Prostate gland (tissue), 2 donors: ENCODE data around the gene FAM3C. TPM values are rescaled to one million over a fixed set of nuclear protein-coding genes. Genes with fewer than 3 reads are reported as not detected.

Experiments
- DNase-seq: peaks from one replicate; pipeline ENCODE4 v3.0.0-alpha.2; 2019; ENCODE audit warnings: low spot score
- H3K27ac ChIP-seq, 2 donors: fragments of 200-600 bp; sonication (generic); 2 replicates each; pipeline ENCODE4 v1.5.1; 2017 to 2019
- H3K27me3 ChIP-seq: fragments of 200-600 bp; sonication (generic); replicated peaks from 2 replicates; pipeline ENCODE4 v1.5.1; 2019; ENCODE audit not compliant: insufficient read depth
- H3K36me3 ChIP-seq, 2 donors: fragments of 200-600 bp; sonication (generic); 1 replicate in 1 of 2; 2 replicates in 1 of 2; pipeline versions ENCODE4 v1.5.1 to v1.8.1; 2017 to 2019
- H3K4me1 ChIP-seq: fragments of 200-600 bp; sonication (generic); replicated peaks from 2 replicates; pipeline ENCODE4 v1.5.1; 2019
- H3K4me3 ChIP-seq, 2 donors: fragments of 200-600 bp; sonication (generic); 2 replicates each; pipeline ENCODE4 v1.5.1; 2017 to 2019
- H3K9me3 ChIP-seq: fragments of 200-600 bp; sonication (generic); 2 replicates; pipeline ENCODE4 v1.5.1; 2017
- POLR2A ChIP-seq: fragments of 450-650 bp; IDR thresholded peaks from one replicate; pipeline ENCODE4 v1.6.1; 2016; ENCODE audit warnings: antibody characterized with exemption, mild to moderate bottlenecking
- POLR2AphosphoS5 ChIP-seq: sonication (generic); formaldehyde crosslinking; IDR thresholded peaks from one replicate; pipeline ENCODE4 v1.6.1; 2017; ENCODE audit warnings: antibody characterized with exemption
- WGBS: methylation state at CpG from one replicate; pipeline ENCODE4 v1.1.5; 2018; 5-methylcytosine and 5-hydroxymethylcytosine counted together
- intact Hi-C: fragments of 100-400 bp; cut with DNase I; formaldehyde crosslinking; loops from one replicate; pipeline ENCODE4 v1.14.2; 2022
- total RNA-seq, 2 donors: library from RNA; depleted of rRNA; stranded (reverse); fragments of >200 nt; gene quantifications; one replicate each; pipeline ENCODE4 v1.1.0, GENCODE V29; 2016
- TF ChIP-seq, protein P1 (sequence below), 4 experiments: fragments of 200-600 bp in 2 of 4; fragments of 450-650 bp in 2 of 4; sonication (generic) in 2 of 4; IDR thresholded peaks; 1 replicate in 3 of 4; 2 replicates in 1 of 4; pipeline ENCODE4 v1.5.1; 2016 to 2019; ENCODE audit warnings: antibody characterized with exemption in 4 of 4, mild to moderate bottlenecking in 2 of 4, moderate library complexity in 2 of 4

Gene FAM3C
- total RNA-seq, 2 donors from 2014 or later, result 31.9 to 34.8 TPM

DNA sequence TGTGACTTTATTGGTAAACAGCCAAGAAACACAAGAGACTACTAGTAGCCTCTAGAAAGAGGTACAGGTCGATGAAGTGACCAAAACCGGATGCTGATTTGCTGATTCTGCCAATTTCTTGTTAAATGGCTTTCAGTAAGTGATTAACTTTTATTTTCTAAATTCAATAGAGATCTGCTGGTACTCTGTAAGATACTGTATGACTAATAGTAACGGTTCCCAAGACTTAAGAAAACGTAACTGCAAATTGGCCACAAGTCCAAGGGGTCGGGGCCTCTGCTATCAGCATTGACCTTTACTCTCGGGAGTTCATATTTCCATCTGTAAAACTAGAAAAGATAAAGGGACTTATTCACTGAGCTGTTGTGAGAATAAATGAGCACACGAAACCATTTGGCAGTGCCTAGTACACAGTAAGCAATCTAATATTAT is 1.4 kb downstream of the FAM3C start:
- Histone ChIP-seq H3K9me3 (no peaks in the 10 kb centered on the region), H3K27me3 (no peaks in the 10 kb centered on the region), H3K4me1 (no peaks in the 10 kb centered on the region), H3K27ac (no peak overlapping the region), H3K4me3 (no peak overlapping the region), H3K36me3 (no peaks in the 10 kb centered on the region)
- no peak for DNase-seq
- TF ChIP-seq, protein P1, sequence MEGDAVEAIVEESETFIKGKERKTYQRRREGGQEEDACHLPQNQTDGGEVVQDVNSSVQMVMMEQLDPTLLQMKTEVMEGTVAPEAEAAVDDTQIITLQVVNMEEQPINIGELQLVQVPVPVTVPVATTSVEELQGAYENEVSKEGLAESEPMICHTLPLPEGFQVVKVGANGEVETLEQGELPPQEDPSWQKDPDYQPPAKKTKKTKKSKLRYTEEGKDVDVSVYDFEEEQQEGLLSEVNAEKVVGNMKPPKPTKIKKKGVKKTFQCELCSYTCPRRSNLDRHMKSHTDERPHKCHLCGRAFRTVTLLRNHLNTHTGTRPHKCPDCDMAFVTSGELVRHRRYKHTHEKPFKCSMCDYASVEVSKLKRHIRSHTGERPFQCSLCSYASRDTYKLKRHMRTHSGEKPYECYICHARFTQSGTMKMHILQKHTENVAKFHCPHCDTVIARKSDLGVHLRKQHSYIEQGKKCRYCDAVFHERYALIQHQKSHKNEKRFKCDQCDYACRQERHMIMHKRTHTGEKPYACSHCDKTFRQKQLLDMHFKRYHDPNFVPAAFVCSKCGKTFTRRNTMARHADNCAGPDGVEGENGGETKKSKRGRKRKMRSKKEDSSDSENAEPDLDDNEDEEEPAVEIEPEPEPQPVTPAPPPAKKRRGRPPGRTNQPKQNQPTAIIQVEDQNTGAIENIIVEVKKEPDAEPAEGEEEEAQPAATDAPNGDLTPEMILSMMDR (IDR thresholded peaks at IDR 0.05), result no peak
- TF ChIP-seq POLR2A (no peak), POLR2AphosphoS5 (no peak)
- intact Hi-C loops, result no loop called here
- WGBS, result 79% methylated on average over 7 of the region's 7 CpGs

GRCh38 chr7:121393005-121393366 is 3.1 kb downstream of the FAM3C start:
- H3K27me3 ChIP-seq, result no peaks in the 10 kb centered on the region
- H3K27ac ChIP-seq, result no peak overlapping the region
- no peak for DNase-seq
- TF ChIP-seq POLR2AphosphoS5 (no peak), POLR2A (no peak)
- TF ChIP-seq, protein P1 (IDR thresholded peaks at IDR 0.05), result no peak
- no peaks in the 10 kb centered on the region for H3K36me3 ChIP-seq
- no peak overlapping the region for H3K4me3 ChIP-seq
- WGBS, result 97% methylated on average over 7 of the region's 7 CpGs
- H3K9me3 ChIP-seq, result no peaks in the 10 kb centered on the region
- intact Hi-C loops, result no loop called here
- no peaks in the 10 kb centered on the region for H3K4me1 ChIP-seq

- Histone ChIP-seq H3K27ac (no peak overlapping the region), H3K27me3 (no peaks in the 10 kb centered on the region), H3K36me3 (no peaks in the 10 kb centered on the region), H3K4me1 (no peaks in the 10 kb centered on the region), H3K9me3 (no peaks in the 10 kb centered on the region), H3K4me3 (no peak overlapping the region)
- intact Hi-C loops, result no loop called here
- DNase-seq, result no peak
- TF ChIP-seq, protein P1 (IDR thresholded peaks at IDR 0.05), result no peak
- TF ChIP-seq POLR2AphosphoS5 (no peak), POLR2A (no peak)
- 96% methylated on average over 10 of the region's 10 CpGs for WGBS
Measured at GRCh38 chr7:121392277-121393004, 3.7 kb downstream of the FAM3C start.

- intact Hi-C loops, result no loop called here
- no peaks in the 10 kb centered on the region for H3K9me3 ChIP-seq
- DNase-seq, result no peak
- H3K36me3 ChIP-seq, result no peaks in the 10 kb centered on the region
- H3K4me3 ChIP-seq, result no peak overlapping the region
- H3K4me1 ChIP-seq, result no peaks in the 10 kb centered on the region
- H3K27ac ChIP-seq, result no peak overlapping the region
- 84% methylated on average over 3 of the region's 3 CpGs for WGBS
- H3K27me3 ChIP-seq, result no peaks in the 10 kb centered on the region
- TF ChIP-seq, protein P1 (IDR thresholded peaks at IDR 0.05), result no peak
- TF ChIP-seq POLR2AphosphoS5 (no peak), POLR2A (no peak)
Measured at GRCh38 chr7:121391686-121392085, 4.4 kb downstream of the FAM3C start.

DNA sequence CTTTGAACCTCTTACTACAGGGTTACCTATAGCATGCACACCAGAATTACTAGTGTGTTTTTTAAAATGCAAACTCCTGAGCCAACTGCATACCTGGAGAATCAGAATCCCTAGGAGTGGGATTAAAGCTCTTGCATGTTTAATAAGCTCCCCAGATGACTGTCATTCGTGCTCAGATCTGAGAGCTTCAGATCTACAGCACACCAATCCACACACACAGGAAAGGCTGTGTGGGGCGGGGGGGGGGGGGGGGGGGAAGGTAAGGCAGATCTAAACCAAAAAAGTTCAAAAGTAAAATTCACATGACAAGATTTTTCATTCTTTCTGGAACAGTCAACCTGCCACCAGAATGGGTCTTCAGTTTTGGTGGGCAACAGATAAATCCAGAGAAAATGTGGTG is 5.5 kb downstream of the FAM3C start:
- H3K27ac ChIP-seq, result no peak overlapping the region
- DNase-seq, result no peak
- H3K4me1 ChIP-seq, result no peaks in the 10 kb centered on the region
- intact Hi-C loops, result no loop called here
- H3K9me3 ChIP-seq, result no peaks in the 10 kb centered on the region
- no peak overlapping the region for H3K4me3 ChIP-seq
- H3K36me3 ChIP-seq, result no peaks in the 10 kb centered on the region
- H3K27me3 ChIP-seq, result no peaks in the 10 kb centered on the region
- WGBS, result 61% methylated on average over 2 of the region's 2 CpGs
- TF ChIP-seq POLR2AphosphoS5 (no peak), POLR2A (no peak)
- TF ChIP-seq, protein P1 (IDR thresholded peaks at IDR 0.05), result no peak
